ENCODE results near the gene PLCB4.

DNA sequence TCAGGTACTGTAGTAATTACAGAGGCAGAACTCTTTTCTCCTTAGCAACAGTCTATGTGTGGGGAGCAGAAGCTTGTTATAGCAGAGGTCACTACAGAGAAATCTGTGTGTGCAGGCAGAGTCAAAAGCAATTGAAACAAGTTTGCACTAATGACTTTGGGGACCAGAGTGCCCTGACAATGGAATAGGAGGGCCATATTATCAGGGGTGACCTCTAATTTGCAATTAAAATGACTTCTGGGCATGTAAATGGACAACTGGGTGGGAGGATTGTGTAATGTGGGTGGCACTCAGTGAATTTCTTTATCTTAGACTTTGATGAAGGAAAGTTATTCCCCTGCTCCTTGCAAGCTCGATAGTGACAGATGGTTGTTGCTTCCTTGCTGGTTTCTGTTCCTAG is 127.2 kb downstream of the PLCB4 start:
- no peak for TF ChIP-seq POLR2A (IDR thresholded peaks at IDR 0.05; ENCODE audit: low read depth, low read length)
- TF ChIP-seq POLR2AphosphoS5 (IDR thresholded peaks at IDR 0.05; ENCODE audit: low read depth, low read length): no peak
- TF ChIP-seq POU2F2 (IDR thresholded peaks at IDR 0.05; ENCODE audit: low read depth, low read length): no peak
- TF ChIP-seq PAX5 (IDR thresholded peaks at IDR 0.05; ENCODE audit: insufficient read depth, low read length, severe bottlenecking): no peak
